Tibial nerve (tissue), 4 donors: ENCODE measurements around the gene PAQR7. TPM values are rescaled to one million over a fixed set of nuclear protein-coding genes. Genes with fewer than 3 reads are reported as not detected.

Experiments
- DNase-seq, 2 donors: peaks; one replicate each; pipeline ENCODE4 v3.0.0-alpha.2; 2019; ENCODE audit warnings: low spot score in 2 of 2
- H3K27ac ChIP-seq, 4 donors: fragments of 200-600 bp; sonication (generic) in 3 of 4; one replicate each; pipeline ENCODE4 v1.5.1; 2017 to 2019; ENCODE audit warnings: mild to moderate bottlenecking in 1 of 4
- H3K27me3 ChIP-seq, 2 donors: fragments of 200-600 bp; sonication (generic) in 1 of 2; one replicate each; pipeline versions ENCODE4 v1.5.1 to v1.6.0; 2017 to 2019
- H3K36me3 ChIP-seq, 3 donors: fragments of 200-600 bp; sonication (generic); one replicate each; pipeline ENCODE4 v1.5.1; 2018 to 2019
- H3K4me1 ChIP-seq, 4 donors: fragments of 200-600 bp; sonication (generic) in 3 of 4; one replicate each; pipeline ENCODE4 v1.5.1; 2017 to 2019
- H3K4me3 ChIP-seq, 4 donors: fragments of 200-600 bp; sonication (generic) in 3 of 4; one replicate each; pipeline ENCODE4 v1.5.1; 2017 to 2019; ENCODE audit warnings: mild to moderate bottlenecking in 1 of 4, moderate library complexity in 1 of 4
- H3K9me3 ChIP-seq, 4 donors: fragments of 200-600 bp; sonication (generic) in 3 of 4; one replicate each; pipeline ENCODE4 v1.5.1; 2017 to 2019
- EP300 ChIP-seq, 2 donors: sonication (generic); formaldehyde crosslinking; IDR thresholded peaks; one replicate each; pipeline ENCODE4 v1.6.1; 2017; ENCODE audit warnings: antibody characterized with exemption in 2 of 2, mild to moderate bottlenecking in 1 of 2
- POLR2A ChIP-seq, 2 donors: fragments of 450-650 bp; IDR thresholded peaks; one replicate each; pipeline ENCODE4 v1.6.1; 2017; ENCODE audit warnings: antibody characterized with exemption in 2 of 2, mild to moderate bottlenecking in 2 of 2, moderate library complexity in 2 of 2
- WGBS, 2 donors: methylation state at CpG; one replicate each; pipeline ENCODE4 v1.1.5; 2018; 5-methylcytosine and 5-hydroxymethylcytosine counted together
- total RNA-seq, 4 donors: library from RNA; depleted of rRNA; stranded (reverse); fragments of >200 nt; gene quantifications; one replicate each; pipeline ENCODE4 v1.1.0, GENCODE V29; 2016
- TF ChIP-seq, protein P1 (sequence below), 5 experiments: fragments of 200-600 bp in 3 of 5; fragments of 450-650 bp in 2 of 5; sonication (generic) in 3 of 5; IDR thresholded peaks; one replicate each; pipeline ENCODE4 v1.5.1; 2016 to 2019; ENCODE audit warnings: antibody characterized with exemption in 5 of 5, mild to moderate bottlenecking in 3 of 5, moderate library complexity in 2 of 5

PAQR7 gene
- total RNA-seq, 4 donors from 2014 or later = 5.4 to 8.7 (median 7.5) TPM

DNA sequence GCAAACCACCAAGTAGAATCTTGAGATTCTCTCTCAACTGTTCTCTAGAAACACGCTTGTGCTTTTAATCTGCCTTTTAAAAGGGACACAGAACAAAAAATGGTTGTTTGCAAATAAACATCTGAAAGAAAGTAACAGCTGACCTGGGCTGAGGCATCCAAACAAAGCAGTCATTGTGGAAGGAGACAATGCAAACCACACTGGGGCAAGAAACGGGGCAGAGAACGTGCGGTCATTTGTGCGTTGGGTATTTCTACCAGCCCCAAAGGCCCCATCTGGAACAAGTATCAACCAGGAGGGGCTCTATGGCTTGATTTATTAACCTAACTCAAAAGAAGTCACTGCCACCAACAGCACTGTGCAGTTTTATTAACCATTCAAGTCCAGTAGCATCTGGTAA lies 24.7 kb upstream of the PAQR7 start:
- 38 to 46% methylated on average over 5 of the region's 5 CpGs for WGBS, 2 donors
- no peaks in the 10 kb centered on the region for H3K27me3 ChIP-seq
- H3K4me3 ChIP-seq = no peak overlapping the region
- H3K36me3 ChIP-seq = peaks cover 0 to 39% (median 0%) of the 10 kb centered on the region in 3 donors
- H3K4me1 ChIP-seq = peaks cover 0 to 69% (median 29%) of the 10 kb centered on the region in 4 donors
- no peaks in the 10 kb centered on the region for H3K9me3 ChIP-seq
- H3K27ac ChIP-seq = peak overlapping the region; percentile 51 to 97 (median 76)
- no peak for DNase-seq
- peak in 1 of 2 donors; percentile 21 for TF ChIP-seq EP300 (IDR thresholded peaks at IDR 0.05)
- TF ChIP-seq, protein P1, sequence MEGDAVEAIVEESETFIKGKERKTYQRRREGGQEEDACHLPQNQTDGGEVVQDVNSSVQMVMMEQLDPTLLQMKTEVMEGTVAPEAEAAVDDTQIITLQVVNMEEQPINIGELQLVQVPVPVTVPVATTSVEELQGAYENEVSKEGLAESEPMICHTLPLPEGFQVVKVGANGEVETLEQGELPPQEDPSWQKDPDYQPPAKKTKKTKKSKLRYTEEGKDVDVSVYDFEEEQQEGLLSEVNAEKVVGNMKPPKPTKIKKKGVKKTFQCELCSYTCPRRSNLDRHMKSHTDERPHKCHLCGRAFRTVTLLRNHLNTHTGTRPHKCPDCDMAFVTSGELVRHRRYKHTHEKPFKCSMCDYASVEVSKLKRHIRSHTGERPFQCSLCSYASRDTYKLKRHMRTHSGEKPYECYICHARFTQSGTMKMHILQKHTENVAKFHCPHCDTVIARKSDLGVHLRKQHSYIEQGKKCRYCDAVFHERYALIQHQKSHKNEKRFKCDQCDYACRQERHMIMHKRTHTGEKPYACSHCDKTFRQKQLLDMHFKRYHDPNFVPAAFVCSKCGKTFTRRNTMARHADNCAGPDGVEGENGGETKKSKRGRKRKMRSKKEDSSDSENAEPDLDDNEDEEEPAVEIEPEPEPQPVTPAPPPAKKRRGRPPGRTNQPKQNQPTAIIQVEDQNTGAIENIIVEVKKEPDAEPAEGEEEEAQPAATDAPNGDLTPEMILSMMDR (IDR thresholded peaks at IDR 0.05) = no peak

DNA sequence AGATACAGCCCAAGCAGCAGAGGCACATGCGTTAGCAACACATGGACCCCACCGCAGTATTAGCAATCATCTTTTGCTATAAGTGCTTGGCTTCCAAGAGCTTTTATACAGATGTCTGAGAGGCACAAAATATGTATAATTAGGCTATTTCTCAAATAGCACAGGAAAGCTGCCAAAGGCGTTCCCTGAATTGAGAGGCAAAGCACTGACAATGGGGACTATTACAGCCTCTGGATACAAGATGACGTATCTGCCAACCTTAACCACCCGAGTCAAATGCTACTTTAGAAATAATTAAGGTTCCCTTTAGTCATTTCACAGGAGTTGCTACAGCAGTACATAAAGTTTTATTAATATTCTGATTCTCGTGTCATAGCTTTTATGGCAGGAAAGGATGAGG lies 24.3 kb upstream of the PAQR7 start:
- H3K27me3 ChIP-seq = no peaks in the 10 kb centered on the region
- peaks cover 0 to 71% (median 30%) of the 10 kb centered on the region in 4 donors for H3K4me1 ChIP-seq
- H3K4me3 ChIP-seq = no peak overlapping the region
- peak overlapping the region; percentile 51 to 97 (median 76) for H3K27ac ChIP-seq
- no peaks in the 10 kb centered on the region for H3K9me3 ChIP-seq
- no peak for DNase-seq
- peaks cover 0 to 39% (median 0%) of the 10 kb centered on the region in 3 donors for H3K36me3 ChIP-seq
- WGBS, 2 donors = 50 to 62% methylated on average over 6 of the region's 6 CpGs
- TF ChIP-seq EP300 (IDR thresholded peaks at IDR 0.05) (no peak), POLR2A (IDR thresholded peaks at IDR 0.05) (no peak)
- TF ChIP-seq, protein P1 (IDR thresholded peaks at IDR 0.05) = no peak

DNA sequence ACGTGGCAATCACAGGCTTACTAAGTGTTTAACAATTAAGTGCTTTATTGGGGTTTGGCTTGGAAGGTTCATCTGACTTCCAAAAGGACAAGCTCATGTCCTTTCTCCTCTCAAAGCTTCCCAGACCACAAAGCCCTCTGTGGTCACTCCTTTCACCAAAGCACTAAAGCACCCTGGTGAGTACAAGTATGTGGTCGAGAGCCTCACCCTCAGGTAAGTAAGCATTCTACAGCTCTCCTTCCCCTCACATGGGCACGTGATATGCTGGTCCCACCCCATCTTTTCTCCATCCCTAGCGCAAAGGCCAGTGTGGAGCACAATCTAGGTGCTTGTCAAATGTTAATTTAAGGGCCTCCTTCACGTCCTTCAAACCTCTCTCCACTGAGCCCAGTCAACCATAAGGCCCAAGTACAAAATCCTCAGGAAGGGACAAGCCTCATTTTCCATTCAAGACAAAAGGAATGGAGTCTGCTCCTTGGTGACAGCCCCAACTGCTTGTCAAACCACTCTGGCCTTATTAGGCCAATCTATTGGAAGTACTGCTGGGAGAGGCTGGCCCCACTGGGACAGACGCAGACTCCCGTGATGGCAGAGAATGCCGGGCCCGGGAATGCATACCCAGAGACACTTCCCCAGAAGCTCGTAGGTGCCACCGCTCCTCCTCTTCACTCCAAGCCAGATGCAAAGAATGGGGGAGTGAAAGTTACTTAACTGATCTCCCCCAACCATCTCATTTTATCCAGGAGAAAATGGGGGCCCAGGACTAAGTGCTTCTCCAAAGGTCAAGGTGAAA lies 22.9 kb upstream of the PAQR7 start:
- Histone ChIP-seq H3K4me3 (no peak overlapping the region), H3K27me3 (no peaks in the 10 kb centered on the region), H3K4me1 (peaks cover 0 to 60% (median 25%) of the 10 kb centered on the region in 4 donors), H3K36me3 (peaks cover 0 to 39% (median 0%) of the 10 kb centered on the region in 3 donors), H3K9me3 (no peaks in the 10 kb centered on the region), H3K27ac (peak overlapping the region in 3 of 4 donors; percentile 66 to 97 (median 87))
- TF ChIP-seq EP300 (IDR thresholded peaks at IDR 0.05) (no peak), POLR2A (IDR thresholded peaks at IDR 0.05) (no peak)
- TF ChIP-seq, protein P1 (IDR thresholded peaks at IDR 0.05) = no peak
- WGBS, 2 donors = 74 to 82% methylated on average over 11 of the region's 11 CpGs
- DNase-seq = no peak

DNA sequence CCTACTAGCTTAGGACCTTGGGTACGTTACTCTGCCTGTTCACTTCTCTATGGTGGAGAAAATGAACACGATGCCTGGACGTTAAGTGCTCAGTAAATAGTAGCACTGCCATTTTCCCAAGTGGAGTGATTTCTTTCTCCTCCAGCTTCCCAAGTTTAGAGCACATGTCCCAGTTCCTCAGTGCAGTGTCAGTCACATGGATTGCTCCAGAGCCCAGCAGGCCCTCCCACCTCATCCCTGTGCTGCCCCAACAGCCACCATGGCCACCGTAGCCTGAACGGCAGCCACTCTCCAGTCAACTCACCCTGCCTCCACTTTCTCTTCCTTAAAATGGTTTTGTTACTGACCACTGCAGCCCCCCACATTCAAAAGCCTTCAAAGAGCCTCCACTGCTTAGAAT lies 22.2 kb upstream of the PAQR7 start:
- H3K36me3 ChIP-seq = peaks cover 0 to 34% (median 0%) of the 10 kb centered on the region in 3 donors
- no peaks in the 10 kb centered on the region for H3K27me3 ChIP-seq
- no peaks in the 10 kb centered on the region for H3K9me3 ChIP-seq
- H3K4me1 ChIP-seq = peaks cover 0 to 60% (median 26%) of the 10 kb centered on the region in 4 donors
- H3K4me3 ChIP-seq = no peak overlapping the region
- TF ChIP-seq POLR2A (IDR thresholded peaks at IDR 0.05) = no peak
- TF ChIP-seq, protein P1 (IDR thresholded peaks at IDR 0.05) = no peak
- 62 to 67% methylated on average over 5 of the region's 5 CpGs for WGBS, 2 donors
- H3K27ac ChIP-seq = peak overlapping the region in 3 of 4 donors; percentile 66 to 97 (median 87)
- no peak for DNase-seq

DNA sequence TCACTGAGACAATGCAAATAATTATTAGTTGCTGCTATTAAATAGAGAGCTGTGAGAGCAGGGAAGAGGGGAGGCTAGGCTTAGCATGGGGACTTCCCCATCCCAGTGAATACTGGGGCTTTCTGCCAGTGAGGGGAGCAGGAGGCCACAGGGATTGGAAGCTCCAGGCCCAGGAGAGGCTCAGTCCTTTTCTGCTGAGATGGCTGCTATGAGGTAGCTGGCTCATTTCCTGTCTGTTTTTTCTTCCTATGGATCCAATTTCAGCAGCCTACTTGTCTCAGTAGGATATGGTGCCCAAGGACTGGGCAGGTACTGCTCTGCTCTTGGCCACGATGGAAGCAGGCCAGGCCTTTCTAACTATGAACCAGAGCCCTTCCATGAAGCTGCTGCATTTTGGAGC lies 20.8 kb upstream of the PAQR7 start:
- 63 to 65% methylated on average over 1 of the region's 1 CpG for WGBS, 2 donors
- no peaks in the 10 kb centered on the region for H3K9me3 ChIP-seq
- H3K27me3 ChIP-seq = no peaks in the 10 kb centered on the region
- peaks cover 0 to 24% (median 0%) of the 10 kb centered on the region in 3 donors for H3K36me3 ChIP-seq
- no peak overlapping the region for H3K4me3 ChIP-seq
- peak overlapping the region in 3 of 4 donors; percentile 13 to 86 (median 61) for H3K27ac ChIP-seq
- TF ChIP-seq, protein P1 (IDR thresholded peaks at IDR 0.05) = no peak
- no peak for TF ChIP-seq EP300 (IDR thresholded peaks at IDR 0.05)
- no peak for TF ChIP-seq POLR2A (IDR thresholded peaks at IDR 0.05)
- DNase-seq = no peak
- H3K4me1 ChIP-seq = peaks cover 0 to 66% (median 31%) of the 10 kb centered on the region in 4 donors
